ENCODE measurements around the gene ITFG1. TPM values are rescaled to one million over a fixed set of nuclear protein-coding genes. Genes with fewer than 3 reads are reported as not detected.

The ITFG1 gene
- total and polyA plus RNA-seq, 8 donors = 8.1 to 90.0 (median 32.2) TPM

GRCh38 chr16:47459603-47460002, 1.3 kb downstream of the ITFG1 start:
- Histone ChIP-seq H3K9me3 (no peaks in the 10 kb centered on the region), H3K36me3 (peaks cover 0 to 41% (median 26%) of the 10 kb centered on the region in 4 donors), H3K4me3 (peak overlapping the region in 3 of 4 donors; percentile 83 to 96 (median 91)), H3K27me3 (no peaks in the 10 kb centered on the region), H3K4me1 (peaks cover 25 to 57% (median 43%) of the 10 kb centered on the region in 4 donors), H3K27ac (peak overlapping the region in 4 of 5 donors; percentile 97 to 100 (median 98))
- no peak for DNase-seq
- WGBS, 5 donors = 77 to 93% (median 89%) methylated on average over 1 of the region's 1 CpG
- intact Hi-C loops (cut with DNase I; ENCODE audit: low total_unique reads) = no loop called here
- TF ChIP-seq CTCF (IDR thresholded peaks at IDR 0.05) (no peak), POLR2A (IDR thresholded peaks at IDR 0.05) (no peak), POLR2AphosphoS5 (IDR thresholded peaks at IDR 0.05) (no peak), EP300 (IDR thresholded peaks at IDR 0.05) (no peak)

- H3K27me3 ChIP-seq = no peaks in the 10 kb centered on the region
- H3K9me3 ChIP-seq = no peaks in the 10 kb centered on the region
- no peak overlapping the region for H3K4me3 ChIP-seq
- H3K4me1 ChIP-seq = peaks cover 20 to 44% (median 37%) of the 10 kb centered on the region in 4 donors
- intact Hi-C loops (cut with DNase I; ENCODE audit: low total_unique reads) = no loop called here
- H3K27ac ChIP-seq = no peak overlapping the region
- no peak for DNase-seq
- peaks cover 0 to 50% (median 33%) of the 10 kb centered on the region in 4 donors for H3K36me3 ChIP-seq
- no peak for TF ChIP-seq EP300 (IDR thresholded peaks at IDR 0.05)
- no peak for TF ChIP-seq CTCF (IDR thresholded peaks at IDR 0.05)
- no peak for TF ChIP-seq POLR2A (IDR thresholded peaks at IDR 0.05)
- no peak for TF ChIP-seq POLR2AphosphoS5 (IDR thresholded peaks at IDR 0.05)
- 76 to 92% (median 82%) methylated on average over 2 of the region's 2 CpGs for WGBS, 5 donors
Observed at GRCh38 chr16:47458331-47458730, 2.5 kb downstream of the ITFG1 start.

GRCh38 chr16:47449788-47450187, 11.1 kb downstream of the ITFG1 start:
- no peak for TF ChIP-seq POLR2A (IDR thresholded peaks at IDR 0.05)
- TF ChIP-seq CTCF (IDR thresholded peaks at IDR 0.05) = no peak
- TF ChIP-seq POLR2AphosphoS5 (IDR thresholded peaks at IDR 0.05) = no peak
- no peak for TF ChIP-seq EP300 (IDR thresholded peaks at IDR 0.05)
- WGBS, 5 donors = 84 to 93% (median 86%) methylated on average over 3 of the region's 3 CpGs
- H3K36me3 ChIP-seq = peaks cover 8 to 58% (median 44%) of the 10 kb centered on the region in 4 donors
- no peak overlapping the region for H3K4me3 ChIP-seq
- no peaks in the 10 kb centered on the region for H3K27me3 ChIP-seq
- H3K27ac ChIP-seq = no peak overlapping the region
- intact Hi-C loops (cut with DNase I; ENCODE audit: low total_unique reads) = no loop called here
- peaks cover 0 to 34% (median 20%) of the 10 kb centered on the region in 4 donors for H3K4me1 ChIP-seq
- no peak for DNase-seq
- H3K9me3 ChIP-seq = no peaks in the 10 kb centered on the region

DNA sequence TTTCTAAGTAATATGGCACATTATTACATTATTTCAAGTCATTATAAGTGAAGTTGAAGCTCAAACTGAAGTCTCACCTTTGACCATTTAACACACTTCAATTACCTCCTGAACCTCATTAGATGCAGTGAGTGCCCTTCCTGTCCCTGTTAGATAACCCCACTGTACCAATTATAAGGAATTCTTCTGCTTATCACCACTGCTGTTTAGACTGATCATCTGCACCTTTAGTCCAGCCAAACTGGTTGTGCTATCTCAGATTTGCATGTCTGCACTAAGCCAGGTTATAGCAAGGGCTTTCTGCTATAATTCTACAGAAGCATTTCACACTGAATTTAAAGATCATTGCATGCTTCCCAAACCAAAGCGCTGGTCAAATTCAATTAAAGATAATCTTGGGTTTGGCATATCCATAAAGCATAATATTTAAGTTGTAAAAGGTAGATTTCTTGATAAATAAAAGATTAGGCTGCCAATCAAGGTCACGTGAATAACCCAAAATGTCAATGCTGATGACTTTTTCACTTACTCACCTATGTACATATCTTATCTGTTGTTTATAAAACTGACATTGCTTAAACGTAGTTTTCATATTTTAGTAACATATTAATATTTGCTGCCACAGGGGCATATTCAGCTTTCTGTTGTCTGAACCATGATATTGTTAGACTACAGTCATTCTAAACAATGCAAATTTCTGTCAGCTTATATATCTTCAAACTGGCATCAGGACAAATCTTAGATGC, 11.9 kb downstream of the ITFG1 start:
- H3K9me3 ChIP-seq = no peaks in the 10 kb centered on the region
- peak in 1 of 2 donors; percentile 12 for DNase-seq
- 36 to 54% (median 50%) methylated on average over 3 of the region's 3 CpGs for WGBS, 5 donors
- TF ChIP-seq POLR2AphosphoS5 (IDR thresholded peaks at IDR 0.05) (no peak), EP300 (IDR thresholded peaks at IDR 0.05) (no peak), POLR2A (IDR thresholded peaks at IDR 0.05) (no peak), CTCF (IDR thresholded peaks at IDR 0.05) (no peak)
- H3K4me1 ChIP-seq = peaks cover 0 to 34% (median 20%) of the 10 kb centered on the region in 4 donors
- H3K27me3 ChIP-seq = no peaks in the 10 kb centered on the region
- H3K36me3 ChIP-seq = peaks cover 8 to 53% (median 40%) of the 10 kb centered on the region in 4 donors
- no peak overlapping the region for H3K4me3 ChIP-seq
- H3K27ac ChIP-seq = no peak overlapping the region
- intact Hi-C loops (cut with DNase I; ENCODE audit: low total_unique reads) = no loop called here

All from stomach (tissue), 9 donors.